Aorta (tissue), 5 donors: ENCODE measurements around the gene CCSER1. TPM values are rescaled to one million over a fixed set of nuclear protein-coding genes. Genes with fewer than 3 reads are reported as not detected.
A peak's percentile ranks its signal among the peaks of the same experiment; 100 is the strongest.

Experiments
- ATAC-seq: fragments of 200-7000 bp; cut with Tn5 transposase; one replicate; pipeline ENCODE4 v1.9.1; 2022; ENCODE audit warnings: moderate library complexity; ENCODE audit not compliant: low FRiP score
- DNase-seq, 2 donors: peaks; one replicate each; pipeline ENCODE4 v3.0.0-alpha.2; 2020
- H3K27ac ChIP-seq, 2 donors: one replicate each; pipeline ENCODE4 v1.5.1; 2013; ENCODE audit warnings: low read length in 2 of 2, mild to moderate bottlenecking in 2 of 2, moderate library complexity in 2 of 2, control low read depth in 1 of 2, inconsistent platforms in 1 of 2, low read depth in 1 of 2
- H3K27me3 ChIP-seq, 2 donors: one replicate each; pipeline ENCODE4 v1.6.1; 2013; ENCODE audit warnings: control low read depth in 1 of 2, low read length in 1 of 2, mild to moderate bottlenecking in 1 of 2, moderate library complexity in 1 of 2; ENCODE audit not compliant: insufficient read depth in 2 of 2, control insufficient read depth in 1 of 2
- H3K36me3 ChIP-seq, 2 donors: one replicate each; pipeline ENCODE4 v1.6.1; 2013; ENCODE audit warnings: control low read depth in 1 of 2, low read length in 1 of 2, mild to moderate bottlenecking in 1 of 2; ENCODE audit not compliant: insufficient read depth in 2 of 2, control insufficient read depth in 1 of 2
- H3K4me1 ChIP-seq, 2 donors: one replicate each; pipeline ENCODE4 v1.6.1; 2013; ENCODE audit warnings: low read length in 2 of 2, control low read depth in 1 of 2, mild to moderate bottlenecking in 1 of 2, moderate library complexity in 1 of 2; ENCODE audit not compliant: insufficient read depth in 2 of 2, control insufficient read depth in 1 of 2
- H3K4me3 ChIP-seq, 2 donors: one replicate each; pipeline ENCODE4 v1.5.1; 2013; ENCODE audit warnings: low read length in 2 of 2, control low read depth in 1 of 2, mild to moderate bottlenecking in 1 of 2
- H3K9me3 ChIP-seq: one replicate; pipeline ENCODE4 v1.6.1; 2013; ENCODE audit warnings: mild to moderate bottlenecking, low read length; ENCODE audit not compliant: control insufficient read depth
- WGBS, 2 donors: extraction: QIAGEN DNeasy Blood & Tissue Kit; methylation state at CpG; one replicate each; pipeline ENCODE4 v1.1.7; 2013; 5-methylcytosine and 5-hydroxymethylcytosine counted together
- intact Hi-C, 2 donors: fragments of 100-400 bp; cut with DNase I; formaldehyde crosslinking; loops; one replicate each; pipeline versions ENCODE4 v1.14.2 to v1.15.0; 2022
- polyA plus RNA-seq, 2 donors: library from polyadenylated mRNA; stranded (reverse); fragments of 200-250 nt; gene quantifications; one replicate each; pipeline ENCODE4 v1.2.3, GENCODE V29; 2013
- total RNA-seq, 2 donors: library from RNA; stranded (reverse); fragmentation: NEBNext Ultra II Directional; extraction: Animal tissue kit (Norgen Biotek cat#: 25700); gene quantifications; one replicate each; pipeline ENCODE4 v1.2.1, GENCODE V29; 2021
- donor health status: healthy with polysubstance abuse.
- donor health status: Bipolar disorder and iron deficiency.
- donor health status: DM: no; HTN: no; CAD: no.
- donor health status: DM: no; HTN: no; CAD: no.
- donor health status: DM: yes; HTN: yes; CAD: no.

CCSER1 gene
- total and polyA plus RNA-seq, 4 donors, result 2.0 to 9.5 (median 9.3) TPM; not detected in 1

GRCh38 chr4:90122355-90122748 lies 4.8 kb upstream of the CCSER1 start:
- H3K4me3 ChIP-seq, result no peak overlapping the region
- H3K27ac ChIP-seq, result no peak overlapping the region
- intact Hi-C loops, result no loop called here
- H3K27me3 ChIP-seq, result peaks cover 0 to 2% of the 10 kb centered on the region in 2 donors
- no peak for ATAC-seq
- H3K9me3 ChIP-seq, result peaks cover 1% of the 10 kb centered on the region
- H3K36me3 ChIP-seq, result no peaks in the 10 kb centered on the region
- WGBS, 2 donors, result 60 to 61% methylated on average over 7 of the region's 7 CpGs
- DNase-seq, result no peak
- H3K4me1 ChIP-seq, result no peaks in the 10 kb centered on the region

- intact Hi-C loops, result no loop called here
- Histone ChIP-seq H3K27me3 (peaks cover 0 to 2% of the 10 kb centered on the region in 2 donors), H3K36me3 (no peaks in the 10 kb centered on the region), H3K4me3 (no peak overlapping the region), H3K27ac (no peak overlapping the region), H3K4me1 (no peaks in the 10 kb centered on the region), H3K9me3 (no peaks in the 10 kb centered on the region)
- DNase-seq (no peak), ATAC-seq (no peak)
Measured at GRCh38 chr4:90124276-90124675, 2.9 kb upstream of the CCSER1 start.

GRCh38 chr4:90126805-90127204 lies 389 bp upstream of the CCSER1 start:
- WGBS, 2 donors, result 33 to 37% methylated on average over 8 of the region's 8 CpGs
- Histone ChIP-seq H3K36me3 (no peaks in the 10 kb centered on the region), H3K27ac (no peak overlapping the region), H3K27me3 (peaks cover 0 to 2% of the 10 kb centered on the region in 2 donors), H3K4me1 (no peaks in the 10 kb centered on the region), H3K9me3 (no peaks in the 10 kb centered on the region), H3K4me3 (peak overlapping the region in 1 of 2 donors; percentile 71)
- intact Hi-C loops, result no loop called here
- no peak for ATAC-seq
- no peak for DNase-seq

DNA sequence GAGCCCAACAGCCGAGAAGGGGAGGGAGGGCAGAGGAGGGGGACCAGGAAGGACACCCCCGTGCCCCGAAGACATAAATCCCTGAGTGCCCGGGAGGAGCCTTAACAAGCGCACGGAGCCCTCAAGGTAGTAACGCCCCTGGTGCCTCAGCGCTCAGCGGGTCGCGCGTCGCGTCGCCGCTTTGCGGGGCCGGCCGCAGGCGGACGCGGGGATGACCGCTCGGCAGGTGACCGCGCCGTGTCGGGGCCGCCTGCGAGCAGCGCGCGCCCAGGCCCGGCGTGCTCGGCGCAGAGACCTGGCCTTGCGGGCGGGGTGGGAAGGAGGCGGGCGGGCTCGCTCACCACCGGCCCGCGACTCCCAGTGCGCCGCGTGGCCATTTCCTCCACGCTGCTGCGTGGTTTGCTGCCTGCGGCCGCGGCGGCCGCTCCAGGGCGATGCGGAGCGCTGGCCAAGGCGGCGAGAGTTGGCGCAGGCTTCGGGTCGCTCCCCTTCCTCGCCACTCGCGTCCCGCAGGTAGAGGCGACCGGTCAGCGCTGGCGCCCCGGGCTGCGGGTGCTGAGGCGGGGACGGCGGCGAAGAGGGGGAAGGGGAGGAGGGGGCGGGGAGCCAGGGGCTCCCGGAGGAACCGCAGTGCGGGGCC lies 632 bp downstream of the CCSER1 start:
- WGBS, 2 donors, result 0 to 1% methylated on average over 39 to 81 of the region's 81 CpGs
- peak; percentile 68 for ATAC-seq
- no peak overlapping the region for H3K27ac ChIP-seq

DNA sequence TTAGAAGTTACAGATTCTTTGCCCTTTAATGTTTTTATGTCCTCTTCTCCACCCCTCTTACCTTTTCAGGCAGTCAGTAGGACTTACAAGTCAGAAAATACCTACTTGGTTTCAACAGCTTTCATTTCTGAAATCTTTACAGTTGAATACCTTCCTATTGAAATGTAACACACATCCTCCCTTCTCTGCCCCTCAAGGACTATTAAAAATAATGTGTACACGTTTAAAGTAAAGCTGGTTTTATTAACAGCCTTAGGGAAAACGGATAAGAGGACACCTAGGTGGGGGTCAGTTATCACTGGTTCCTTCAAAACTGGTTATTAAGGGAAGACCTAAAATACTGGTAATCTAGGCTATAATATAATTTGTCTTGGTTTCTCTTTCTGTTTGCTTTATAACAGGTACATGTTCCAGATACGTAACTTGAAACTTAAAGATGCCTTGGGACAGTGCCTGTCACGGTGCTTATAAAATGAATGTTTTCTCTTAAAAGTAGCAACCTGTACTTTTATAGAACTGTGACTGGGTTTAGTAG lies 1.8 kb downstream of the CCSER1 start:
- WGBS, 2 donors, result 48 to 55% methylated on average over 4 of the region's 4 CpGs
- no peaks in the 10 kb centered on the region for H3K9me3 ChIP-seq
- no peak overlapping the region for H3K27ac ChIP-seq
- H3K36me3 ChIP-seq, result no peaks in the 10 kb centered on the region
- H3K27me3 ChIP-seq, result peaks cover 0 to 2% of the 10 kb centered on the region in 2 donors
- ATAC-seq (no peak), DNase-seq (no peak)
- intact Hi-C loops, result no loop called here
- H3K4me3 ChIP-seq, result no peak overlapping the region
- no peaks in the 10 kb centered on the region for H3K4me1 ChIP-seq

More for the DNA sequence above, 632 bp downstream of the CCSER1 start:
- H3K9me3 ChIP-seq, result no peaks in the 10 kb centered on the region
- peak overlapping the region; percentile 0 to 71 for H3K4me3 ChIP-seq
- intact Hi-C loops, result no loop called here
- H3K36me3 ChIP-seq, result no peaks in the 10 kb centered on the region
- H3K27me3 ChIP-seq, result peaks cover 0 to 2% of the 10 kb centered on the region in 2 donors
- DNase-seq, result peak; percentile 40 to 76
- no peaks in the 10 kb centered on the region for H3K4me1 ChIP-seq

- Histone ChIP-seq H3K4me3 (no peak overlapping the region), H3K27me3 (peaks cover 0 to 2% of the 10 kb centered on the region in 2 donors), H3K4me1 (no peaks in the 10 kb centered on the region), H3K27ac (no peak overlapping the region), H3K9me3 (no peaks in the 10 kb centered on the region), H3K36me3 (no peaks in the 10 kb centered on the region)
- DNase-seq (no peak), ATAC-seq (no peak)
- WGBS, 2 donors, result 78 to 84% methylated on average over 5 of the region's 5 CpGs
- intact Hi-C loops, result no loop called here
Measured at GRCh38 chr4:90130076-90130475, 2.9 kb downstream of the CCSER1 start.

DNA sequence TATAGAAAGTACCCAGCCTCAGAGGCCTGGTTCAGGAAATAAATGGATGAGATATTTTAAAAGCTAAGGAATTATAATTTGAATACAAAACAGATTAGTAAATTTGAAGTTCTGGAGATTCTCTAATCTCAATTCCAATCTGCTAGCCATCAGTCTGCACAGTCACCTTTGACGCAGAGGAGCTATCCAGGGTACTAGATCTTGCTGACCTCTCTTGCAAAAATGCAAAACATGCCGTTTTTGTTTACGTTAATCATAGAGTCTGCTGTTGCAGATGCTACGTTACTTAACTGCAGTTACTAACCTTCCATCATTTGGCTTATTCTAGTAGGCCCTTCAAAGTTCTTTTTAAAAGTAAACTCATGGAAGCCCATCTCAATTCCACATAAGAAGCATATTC lies 10.4 kb downstream of the CCSER1 start:
- Histone ChIP-seq H3K9me3 (no peaks in the 10 kb centered on the region), H3K36me3 (no peaks in the 10 kb centered on the region), H3K27ac (no peak overlapping the region), H3K4me3 (no peak overlapping the region), H3K27me3 (no peaks in the 10 kb centered on the region), H3K4me1 (no peaks in the 10 kb centered on the region)
- 6 to 9% methylated on average over 4 of the region's 4 CpGs for WGBS, 2 donors
- no peak for ATAC-seq
- no peak for DNase-seq
- intact Hi-C loops, result no loop called here

GRCh38 chr4:90142081-90142480 lies 14.9 kb downstream of the CCSER1 start:
- Histone ChIP-seq H3K36me3 (no peaks in the 10 kb centered on the region), H3K4me3 (no peak overlapping the region), H3K27ac (no peak overlapping the region), H3K9me3 (no peaks in the 10 kb centered on the region), H3K4me1 (no peaks in the 10 kb centered on the region), H3K27me3 (no peaks in the 10 kb centered on the region)
- ATAC-seq (no peak), DNase-seq (no peak)
- intact Hi-C loops, result no loop called here
- WGBS, 2 donors, result 17 to 20% methylated on average over 1 of the region's 1 CpG

GRCh38 chr4:90145319-90145718 lies 18.1 kb downstream of the CCSER1 start:
- no peak overlapping the region for H3K4me3 ChIP-seq
- no peaks in the 10 kb centered on the region for H3K9me3 ChIP-seq
- no peaks in the 10 kb centered on the region for H3K36me3 ChIP-seq
- H3K4me1 ChIP-seq, result no peaks in the 10 kb centered on the region
- DNase-seq (no peak), ATAC-seq (no peak)
- intact Hi-C loops, result no loop called here
- 67 to 69% methylated on average over 2 of the region's 2 CpGs for WGBS, 2 donors
- no peaks in the 10 kb centered on the region for H3K27me3 ChIP-seq
- H3K27ac ChIP-seq, result no peak overlapping the region
